Sigmoid colon (tissue), 7 donors: ENCODE data around the gene HDAC4. TPM values are rescaled to one million over a fixed set of nuclear protein-coding genes. Genes with fewer than 3 reads are reported as not detected.

ENCODE experiments used
- DNase-seq: peaks from one replicate; pipeline ENCODE4 v3.0.0-alpha.2; 2019
- H3K27ac ChIP-seq, 4 donors: fragments of 200-600 bp; sonication (generic); one replicate each; pipeline ENCODE4 v1.5.1; 2016 to 2019; ENCODE audit warnings: mild to moderate bottlenecking in 1 of 4
- H3K27me3 ChIP-seq, 3 donors: fragments of 200-600 bp; sonication (generic); one replicate each; pipeline ENCODE4 v1.5.1; 2019; ENCODE audit warnings: mild to moderate bottlenecking in 1 of 3
- H3K36me3 ChIP-seq, 4 donors: fragments of 200-600 bp; sonication (generic); one replicate each; pipeline ENCODE4 v1.5.1; 2016 to 2019
- H3K4me1 ChIP-seq, 4 donors: fragments of 200-600 bp; sonication (generic); one replicate each; pipeline ENCODE4 v1.5.1; 2017 to 2019
- H3K4me3 ChIP-seq, 4 donors: fragments of 200-600 bp; sonication (generic); one replicate each; pipeline ENCODE4 v1.5.1; 2017 to 2019; ENCODE audit warnings: mild to moderate bottlenecking in 2 of 4, moderate library complexity in 1 of 4
- H3K9me3 ChIP-seq, 4 donors: fragments of 200-600 bp in 3 of 4; sonication (generic) in 3 of 4; one replicate each; pipeline versions ENCODE4 v1.5.1 to v1.6.1; 2013 to 2019
- EP300 ChIP-seq, 4 donors: sonication (generic); formaldehyde crosslinking; IDR thresholded peaks; one replicate each; pipeline ENCODE4 v1.6.1; 2017; ENCODE audit warnings: antibody characterized with exemption in 4 of 4
- POLR2A ChIP-seq, 2 donors: fragments of 450-650 bp; IDR thresholded peaks; one replicate each; pipeline ENCODE4 v1.6.1; 2016; ENCODE audit warnings: antibody characterized with exemption in 2 of 2, mild to moderate bottlenecking in 2 of 2, moderate library complexity in 2 of 2
- POLR2AphosphoS5 ChIP-seq, 4 donors: sonication (generic); formaldehyde crosslinking; IDR thresholded peaks; one replicate each; pipeline ENCODE4 v1.6.1; 2017; ENCODE audit warnings: antibody characterized with exemption in 4 of 4
- WGBS, 2 donors: extraction: QIAGEN DNeasy Blood & Tissue Kit; methylation state at CpG; one replicate each; pipeline ENCODE4 v1.1.7; 2013; 5-methylcytosine and 5-hydroxymethylcytosine counted together
- intact Hi-C: fragments of 100-400 bp; cut with DNase I; formaldehyde crosslinking; loops from one replicate; pipeline ENCODE4 v1.15.1; 2023
- polyA plus RNA-seq, 3 donors: library from polyadenylated mRNA; stranded (reverse); fragments of 200-250 nt; gene quantifications; one replicate each; pipeline ENCODE4 v1.2.3, GENCODE V29; 2013
- total RNA-seq, 4 donors: library from RNA; depleted of rRNA; stranded (reverse); fragments of >200 nt; gene quantifications; one replicate each; pipeline ENCODE4 v1.1.0, GENCODE V29; 2016
- TF ChIP-seq, protein P1 (sequence below), 4 experiments: fragments of 450-650 bp in 3 of 4; fragments of 200-600 bp in 1 of 4; IDR thresholded peaks; one replicate each; pipeline ENCODE4 v1.5.1; 2016 to 2019; ENCODE audit warnings: antibody characterized with exemption in 4 of 4, mild to moderate bottlenecking in 3 of 4, moderate library complexity in 2 of 4
- donor health status: healthy with polysubstance abuse.
- donor health status: Bipolar disorder and iron deficiency.
- donor health status: healthy.

HDAC4 gene
- total and polyA plus RNA-seq, 7 donors, result 1.8 to 196 (median 77.0) TPM

DNA sequence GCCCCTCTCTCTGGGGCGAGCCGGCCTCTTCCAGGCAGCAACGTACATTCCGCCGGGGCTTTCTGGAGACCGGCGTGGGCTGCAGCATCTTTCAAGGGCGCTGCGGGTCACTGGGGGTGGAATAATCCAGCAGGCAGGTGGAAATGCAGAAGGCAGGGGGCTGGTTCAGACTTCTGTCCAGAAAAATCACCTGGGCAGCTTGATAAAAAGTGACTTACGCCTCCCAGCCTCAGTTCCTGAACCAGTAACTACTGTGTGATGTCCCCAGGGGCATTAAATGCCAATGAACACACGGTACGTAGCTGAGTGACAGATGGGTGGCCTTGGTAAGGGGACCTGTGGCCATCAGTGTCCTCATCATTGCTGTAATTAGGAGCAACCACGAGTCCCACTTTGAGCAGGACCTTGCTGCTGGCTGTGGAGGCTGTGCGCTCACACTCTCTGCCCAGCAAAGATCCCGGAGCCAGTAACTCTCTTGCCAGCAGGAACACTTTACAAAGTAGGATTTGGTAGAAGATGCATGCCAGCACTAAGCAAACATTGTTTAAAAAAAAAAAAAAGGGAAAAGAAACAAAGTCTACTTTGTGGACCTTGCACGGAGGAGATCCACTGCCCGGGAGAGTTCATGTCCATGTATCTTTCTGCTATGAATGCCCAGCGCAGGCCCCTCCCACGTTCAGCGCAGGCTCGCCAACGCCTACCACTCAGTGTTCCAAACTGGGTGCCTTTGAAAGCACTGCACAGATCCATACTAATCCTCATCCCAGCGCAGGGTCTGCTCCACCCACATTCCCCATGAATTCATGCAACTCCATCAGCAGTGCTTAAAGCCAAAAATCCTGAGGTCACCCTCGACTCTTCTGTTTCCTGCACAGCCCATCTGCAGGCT, 177.3 kb downstream of the HDAC4 start:
- H3K4me1 ChIP-seq, result peaks cover 0 to 88% (median 87%) of the 10 kb centered on the region in 4 donors
- peak overlapping the region; percentile 80 to 91 (median 86) for H3K27ac ChIP-seq
- no peaks in the 10 kb centered on the region for H3K27me3 ChIP-seq
- peak in 2 of 4 donors; percentile 20 to 27 for TF ChIP-seq POLR2AphosphoS5 (IDR thresholded peaks at IDR 0.05)
- TF ChIP-seq, protein P1, sequence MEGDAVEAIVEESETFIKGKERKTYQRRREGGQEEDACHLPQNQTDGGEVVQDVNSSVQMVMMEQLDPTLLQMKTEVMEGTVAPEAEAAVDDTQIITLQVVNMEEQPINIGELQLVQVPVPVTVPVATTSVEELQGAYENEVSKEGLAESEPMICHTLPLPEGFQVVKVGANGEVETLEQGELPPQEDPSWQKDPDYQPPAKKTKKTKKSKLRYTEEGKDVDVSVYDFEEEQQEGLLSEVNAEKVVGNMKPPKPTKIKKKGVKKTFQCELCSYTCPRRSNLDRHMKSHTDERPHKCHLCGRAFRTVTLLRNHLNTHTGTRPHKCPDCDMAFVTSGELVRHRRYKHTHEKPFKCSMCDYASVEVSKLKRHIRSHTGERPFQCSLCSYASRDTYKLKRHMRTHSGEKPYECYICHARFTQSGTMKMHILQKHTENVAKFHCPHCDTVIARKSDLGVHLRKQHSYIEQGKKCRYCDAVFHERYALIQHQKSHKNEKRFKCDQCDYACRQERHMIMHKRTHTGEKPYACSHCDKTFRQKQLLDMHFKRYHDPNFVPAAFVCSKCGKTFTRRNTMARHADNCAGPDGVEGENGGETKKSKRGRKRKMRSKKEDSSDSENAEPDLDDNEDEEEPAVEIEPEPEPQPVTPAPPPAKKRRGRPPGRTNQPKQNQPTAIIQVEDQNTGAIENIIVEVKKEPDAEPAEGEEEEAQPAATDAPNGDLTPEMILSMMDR (IDR thresholded peaks at IDR 0.05), result no peak
- no peak for TF ChIP-seq POLR2A (IDR thresholded peaks at IDR 0.05)
- TF ChIP-seq EP300 (IDR thresholded peaks at IDR 0.05), result no peak
- peak; percentile 83 for DNase-seq
- H3K36me3 ChIP-seq, result no peaks in the 10 kb centered on the region
- intact Hi-C loops, result loop anchor here (5.0 kb wide), 2 partner anchors 84 to 174 kb away; no protein-coding TSS in a partner anchor
- H3K4me3 ChIP-seq, result peak overlapping the region in 1 of 4 donors; percentile 12
- 40 to 68% methylated on average over 24 of the region's 24 CpGs for WGBS, 2 donors
- no peaks in the 10 kb centered on the region for H3K9me3 ChIP-seq

DNA sequence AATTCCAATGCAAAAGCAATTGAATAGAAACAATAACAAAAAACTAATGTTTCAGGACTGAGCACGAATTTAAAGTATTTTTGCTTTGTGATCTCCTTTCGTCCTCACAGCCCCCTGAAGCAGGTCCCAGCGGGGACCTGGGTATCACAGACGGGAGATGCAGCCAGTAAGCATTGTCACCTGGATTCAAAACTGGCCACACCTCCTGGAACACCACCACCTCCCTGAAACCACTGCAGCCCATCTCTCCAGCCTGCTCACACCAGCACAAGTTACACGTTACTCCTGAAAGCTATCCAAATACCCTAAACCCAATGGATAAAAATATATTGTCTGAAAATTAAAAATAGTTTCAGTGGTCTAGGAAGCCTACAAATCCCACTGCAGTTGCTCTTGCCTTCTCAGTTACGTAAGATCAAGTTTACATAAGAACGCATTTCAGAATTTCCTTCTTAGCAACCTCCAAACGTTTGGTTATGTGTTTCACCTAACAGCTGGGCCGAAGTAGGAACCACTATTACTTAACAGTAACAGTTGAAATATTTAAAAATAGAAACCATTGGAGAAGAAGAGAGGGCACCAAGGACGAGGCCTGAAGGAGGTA, 178.0 kb downstream of the HDAC4 start:
- intact Hi-C loops, result loop anchor here (5.0 kb wide), 2 partner anchors 84 to 174 kb away; no protein-coding TSS in a partner anchor
- peak; percentile 61 for DNase-seq

DNA sequence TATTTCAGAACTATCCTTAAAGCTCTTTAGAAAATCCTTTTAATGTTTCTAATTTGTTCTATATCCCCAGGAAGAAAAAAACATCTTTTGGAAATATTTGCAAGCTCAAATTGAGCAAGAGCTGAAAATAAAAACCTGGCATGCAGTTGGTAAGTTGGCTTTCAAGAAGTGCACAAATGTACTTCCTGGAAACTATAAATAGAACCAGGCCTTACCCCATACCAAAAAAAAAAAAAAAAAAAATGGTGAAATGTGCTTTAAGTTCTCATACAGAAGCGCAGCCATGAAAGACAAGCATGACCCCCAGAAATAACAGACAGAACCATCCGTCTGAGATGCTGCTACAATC, 178.5 kb downstream of the HDAC4 start:
- TF ChIP-seq POLR2AphosphoS5 (IDR thresholded peaks at IDR 0.05) (peak in 3 of 4 donors; percentile 19 to 39 (median 29)), EP300 (IDR thresholded peaks at IDR 0.05) (peak in 1 of 4 donors; percentile 21)
- TF ChIP-seq, protein P1 (IDR thresholded peaks at IDR 0.05), result no peak
- peak overlapping the region; percentile 80 to 91 (median 86) for H3K27ac ChIP-seq
- H3K4me1 ChIP-seq, result peaks cover 0 to 81% (median 77%) of the 10 kb centered on the region in 4 donors
- H3K36me3 ChIP-seq, result no peaks in the 10 kb centered on the region
- H3K4me3 ChIP-seq, result peak overlapping the region in 2 of 4 donors; percentile 10 to 31
- WGBS, 2 donors, result 49 to 89% methylated on average over 2 of the region's 2 CpGs
- H3K27me3 ChIP-seq, result no peaks in the 10 kb centered on the region
- DNase-seq, result peak; percentile 39
- intact Hi-C loops, result loop anchor here (5.0 kb wide), 2 partner anchors 85 to 175 kb away; no protein-coding TSS in a partner anchor
- no peaks in the 10 kb centered on the region for H3K9me3 ChIP-seq

More for the DNA sequence above, 178.0 kb downstream of the HDAC4 start:
- Histone ChIP-seq H3K4me1 (peaks cover 0 to 81% (median 80%) of the 10 kb centered on the region in 4 donors), H3K9me3 (no peaks in the 10 kb centered on the region), H3K36me3 (no peaks in the 10 kb centered on the region), H3K4me3 (peak overlapping the region in 1 of 4 donors; percentile 12), H3K27me3 (no peaks in the 10 kb centered on the region), H3K27ac (peak overlapping the region; percentile 80 to 91 (median 86))
- WGBS, 2 donors, result 48 to 59% methylated on average over 10 of the region's 10 CpGs
- TF ChIP-seq, protein P1 (IDR thresholded peaks at IDR 0.05), result no peak
- TF ChIP-seq POLR2AphosphoS5 (IDR thresholded peaks at IDR 0.05), result peak in 2 of 4 donors; percentile 29 to 55
- TF ChIP-seq EP300 (IDR thresholded peaks at IDR 0.05), result no peak
- TF ChIP-seq POLR2A (IDR thresholded peaks at IDR 0.05), result no peak

DNA sequence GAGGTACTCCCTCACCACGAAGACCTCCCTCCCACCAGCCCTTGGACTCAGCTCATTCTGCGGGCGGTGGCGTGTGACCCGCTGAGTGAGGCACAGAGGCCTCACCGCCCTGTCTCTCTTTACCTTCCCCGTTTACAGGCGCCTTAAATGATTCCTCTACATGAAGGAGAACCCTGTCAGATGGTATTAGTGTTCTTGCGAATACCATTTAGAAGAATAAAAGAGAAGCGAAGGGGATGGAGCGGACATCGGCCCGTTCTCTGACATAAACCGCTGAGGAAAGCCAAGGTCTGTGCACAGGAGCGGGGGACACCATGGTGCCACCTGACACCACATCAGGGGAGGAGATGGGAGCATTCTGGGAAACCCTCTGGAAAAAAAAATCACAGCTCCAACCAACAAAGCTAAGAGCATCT, 179.8 kb downstream of the HDAC4 start:
- WGBS, 2 donors, result 92 to 95% methylated on average over 15 of the region's 15 CpGs
- H3K36me3 ChIP-seq, result no peaks in the 10 kb centered on the region
- intact Hi-C loops, result loop anchor here (5.0 kb wide), 2 partner anchors 86 to 176 kb away; no protein-coding TSS in a partner anchor
- H3K27me3 ChIP-seq, result no peaks in the 10 kb centered on the region
- H3K4me3 ChIP-seq, result no peak overlapping the region
- TF ChIP-seq EP300 (IDR thresholded peaks at IDR 0.05), result no peak
- TF ChIP-seq, protein P1 (IDR thresholded peaks at IDR 0.05), result no peak
- TF ChIP-seq POLR2AphosphoS5 (IDR thresholded peaks at IDR 0.05), result no peak
- no peaks in the 10 kb centered on the region for H3K9me3 ChIP-seq
- peaks cover 0 to 81% (median 77%) of the 10 kb centered on the region in 4 donors for H3K4me1 ChIP-seq
- peak; percentile 64 for DNase-seq
- peak overlapping the region; percentile 80 to 91 (median 86) for H3K27ac ChIP-seq
